Measurements from ENCODE around the gene LIN28B.
A peak's percentile ranks its signal among the peaks of the same experiment; 100 is the strongest.
"Not testable (repeated sequence)": the region's sequence is repeated elsewhere in the genome, so short reads cannot be mapped to it uniquely, and the experiment has no call there.

The LIN28B gene

GRCh38 chr6:104957301-104958177 is 632 bp downstream of the LIN28B start:
- peak in 1 of 2 experiments; percentile 17 for DNase-seq

GRCh38 chr6:104958178-104959025 is 1.5 kb downstream of the LIN28B start:
- DNase-seq, result peak in 1 of 2 experiments; percentile 1

- no peak for DNase-seq
Measured at GRCh38 chr6:104959026-104959858, 2.3 kb downstream of the LIN28B start.

- no peak for DNase-seq
Measured at GRCh38 chr6:104969108-104969507, 12.2 kb downstream of the LIN28B start.

GRCh38 chr6:104969785-104970581 is 13.1 kb downstream of the LIN28B start:
- DNase-seq, result no peak

- no peak for DNase-seq
Measured at GRCh38 chr6:104973404-104973803, 16.5 kb downstream of the LIN28B start.

- no peak for DNase-seq
Measured at GRCh38 chr6:104983296-104983695, 26.4 kb downstream of the LIN28B start.

GRCh38 chr6:104983776-104984175 is 26.9 kb downstream of the LIN28B start:
- DNase-seq, result no peak

- no peak for DNase-seq
Measured at GRCh38 chr6:104984831-104985230, 27.9 kb downstream of the LIN28B start.

GRCh38 chr6:104985875-104986274 is 29.0 kb downstream of the LIN28B start:
- DNase-seq, result not testable (repeated sequence)

GRCh38 chr6:104986625-104987024 is 29.7 kb downstream of the LIN28B start:
- no peak for DNase-seq

- DNase-seq, result no peak
Measured at GRCh38 chr6:104987218-104987617, 30.3 kb downstream of the LIN28B start.

- DNase-seq, result no peak
Measured at GRCh38 chr6:104990085-104990484, 33.2 kb downstream of the LIN28B start.

- not testable (repeated sequence) for DNase-seq
Measured at GRCh38 chr6:104991062-104991461, 34.2 kb downstream of the LIN28B start.

GRCh38 chr6:104993576-104993975 is 36.7 kb downstream of the LIN28B start:
- DNase-seq, result not testable (repeated sequence)

- DNase-seq, result no peak
Measured at GRCh38 chr6:104995989-104996617, 39.2 kb downstream of the LIN28B start.

GRCh38 chr6:105001063-105001462 is 44.2 kb downstream of the LIN28B start:
- DNase-seq, result no peak

GRCh38 chr6:105001906-105002305 is 45.0 kb downstream of the LIN28B start:
- DNase-seq, result no peak

- DNase-seq, result no peak
Measured at GRCh38 chr6:105005451-105005850, 48.5 kb downstream of the LIN28B start.

- not testable (repeated sequence) for DNase-seq
Measured at GRCh38 chr6:105013459-105013858, 56.6 kb downstream of the LIN28B start.

GRCh38 chr6:105014448-105014847 is 57.5 kb downstream of the LIN28B start:
- DNase-seq, result peak in 1 of 2 experiments; percentile 14
